ENCODE results near the gene SLC22A5.
"Not testable (repeated sequence)": the region's sequence is repeated elsewhere in the genome, so short reads cannot be mapped to it uniquely, and the experiment has no call there.

Gene SLC22A5

GRCh38 chr5:132388244-132389050, 18.9 kb downstream of the SLC22A5 start:
- no peak for DNase-seq

DNA sequence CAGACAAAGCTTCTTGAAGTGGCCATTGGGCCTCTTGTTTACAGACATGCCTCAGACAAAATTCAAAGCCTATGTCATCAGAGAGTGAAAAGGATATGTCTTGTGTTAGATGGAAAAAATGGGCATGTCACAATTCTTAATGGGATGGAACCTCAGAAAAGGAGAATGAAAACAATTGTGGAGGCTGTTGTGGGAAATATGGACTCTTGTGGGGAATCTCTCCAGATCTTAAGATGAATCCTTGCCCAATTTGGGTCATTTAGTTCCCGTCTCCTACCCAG, 19.5 kb downstream of the SLC22A5 start:
- no peak for DNase-seq

DNA sequence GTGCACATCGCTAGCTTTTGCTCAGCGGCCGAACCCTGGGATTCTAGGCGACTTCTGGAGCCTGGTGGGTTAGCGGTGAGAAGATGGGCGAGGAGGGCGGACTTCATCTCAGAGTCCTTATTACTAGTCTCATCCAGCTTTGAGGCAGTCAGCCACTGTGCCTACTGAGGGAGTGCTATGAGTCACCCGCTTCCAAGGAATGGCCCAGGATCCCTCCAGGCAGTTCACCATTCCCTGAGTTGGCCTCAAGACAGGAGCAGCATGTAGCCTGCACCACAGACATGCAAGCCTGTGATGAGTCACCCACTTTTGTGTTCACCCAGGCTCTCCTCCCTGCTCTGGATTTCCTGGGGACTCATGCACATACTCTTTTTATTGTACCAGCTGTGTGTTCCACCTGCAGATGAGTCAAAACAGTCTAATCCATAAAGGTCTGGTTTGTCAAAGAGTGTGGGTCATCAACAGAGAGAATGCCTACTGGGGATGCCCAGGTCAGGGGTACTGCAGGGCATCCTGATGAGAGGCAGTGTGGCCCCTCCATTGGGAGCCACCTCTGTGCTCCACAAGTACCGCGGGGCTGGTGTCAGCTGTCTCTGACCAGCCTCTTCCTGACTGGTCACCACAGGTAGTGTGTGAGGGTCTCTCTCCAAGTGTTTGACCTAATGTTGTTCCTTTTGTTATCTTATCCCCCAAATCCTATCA, 20.2 kb downstream of the SLC22A5 start:
- DNase-seq, result no peak

DNA sequence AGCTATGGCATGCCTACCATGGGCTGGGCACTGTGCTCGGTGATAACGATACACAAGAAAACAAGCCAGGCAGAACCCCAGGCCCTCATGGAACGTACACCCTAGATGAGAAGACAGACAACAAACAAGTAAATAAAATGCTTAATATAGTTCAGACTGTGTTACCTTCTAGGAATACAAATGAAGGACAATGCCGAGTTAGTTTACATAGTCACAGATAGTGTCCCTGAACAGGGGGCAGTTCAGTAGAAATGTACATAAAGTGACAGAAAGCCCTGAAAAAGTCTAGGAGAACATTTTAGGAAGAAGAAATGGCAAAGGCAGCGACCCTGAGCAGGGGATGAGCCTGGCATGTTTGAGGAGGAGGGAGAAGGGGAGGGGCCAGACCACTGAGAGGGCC, 21.7 kb downstream of the SLC22A5 start:
- no peak for DNase-seq

DNA sequence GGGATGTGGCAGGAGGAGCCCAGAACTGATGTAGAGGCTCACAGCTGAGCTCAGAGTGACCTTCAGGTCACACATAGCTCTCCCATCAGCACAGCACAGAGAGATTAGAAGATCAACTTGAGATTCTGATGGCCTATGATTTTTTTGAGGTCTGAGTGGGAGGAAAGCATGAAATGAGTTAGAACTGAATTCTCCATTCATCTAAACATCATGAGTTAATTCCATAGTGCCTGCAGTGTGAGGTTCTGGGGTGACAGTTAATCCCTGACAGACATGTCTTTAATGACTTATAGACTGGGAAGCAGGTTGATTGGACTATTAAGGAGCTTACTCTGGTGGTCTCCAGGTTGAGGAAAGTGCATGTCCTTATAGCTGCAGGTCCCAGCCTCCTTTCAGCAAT, 22.4 kb downstream of the SLC22A5 start:
- no peak for DNase-seq

- no peak for DNase-seq
These were observed 22.9 kb downstream of the SLC22A5 start for GRCh38 chr5:132392411-132392810.

DNA sequence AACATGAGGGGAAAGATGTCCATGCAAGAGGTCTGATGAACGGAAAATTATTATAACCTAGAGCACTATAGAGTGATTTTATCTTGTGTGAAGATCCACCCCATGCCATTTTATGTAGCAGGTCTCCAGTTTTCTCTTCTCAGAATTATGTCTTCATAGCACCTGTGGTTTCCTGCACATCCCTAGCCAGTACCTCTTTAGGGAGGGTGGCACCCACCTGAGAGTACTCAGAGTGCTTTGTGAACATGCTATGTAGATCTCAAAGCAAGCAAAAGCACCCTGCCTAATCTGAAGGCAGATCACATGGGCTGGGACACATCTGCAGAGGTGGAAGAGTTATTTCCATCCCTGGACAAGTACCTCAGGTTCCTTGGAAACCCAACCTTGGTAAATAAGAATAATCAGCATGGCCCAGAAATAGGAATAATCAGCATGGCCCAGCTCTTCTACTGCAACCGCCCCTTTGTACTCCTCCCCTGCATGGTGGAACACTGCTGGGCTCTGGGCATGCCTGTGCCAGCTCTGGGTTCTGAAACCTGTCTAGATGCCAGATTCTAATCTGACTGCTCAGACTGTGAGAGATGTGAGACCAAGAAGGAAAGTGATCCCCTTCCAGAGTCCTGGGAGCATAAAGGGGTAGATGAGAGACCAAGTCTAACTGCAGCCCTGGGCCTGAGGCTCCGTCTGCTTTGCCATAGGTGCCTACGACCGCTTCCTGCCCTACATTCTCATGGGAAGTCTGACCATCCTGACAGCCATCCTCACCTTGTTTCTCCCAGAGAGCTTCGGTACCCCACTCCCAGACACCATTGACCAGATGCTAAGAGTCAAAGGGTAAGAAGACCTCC, 23.7 kb downstream of the SLC22A5 start:
- DNase-seq, result no peak

GRCh38 chr5:132394667-132395259, 25.3 kb downstream of the SLC22A5 start:
- DNase-seq, result no peak

GRCh38 chr5:132396589-132397031, 27.1 kb downstream of the SLC22A5 start:
- DNase-seq, result no peak

GRCh38 chr5:132397224-132397623, 27.7 kb downstream of the SLC22A5 start:
- no peak for DNase-seq

- not testable (repeated sequence) for DNase-seq
These were observed 28.6 kb downstream of the SLC22A5 start for GRCh38 chr5:132397936-132398675.

- DNase-seq, result not testable (repeated sequence)
These were observed 34.5 kb downstream of the SLC22A5 start for GRCh38 chr5:132404041-132404440.

DNA sequence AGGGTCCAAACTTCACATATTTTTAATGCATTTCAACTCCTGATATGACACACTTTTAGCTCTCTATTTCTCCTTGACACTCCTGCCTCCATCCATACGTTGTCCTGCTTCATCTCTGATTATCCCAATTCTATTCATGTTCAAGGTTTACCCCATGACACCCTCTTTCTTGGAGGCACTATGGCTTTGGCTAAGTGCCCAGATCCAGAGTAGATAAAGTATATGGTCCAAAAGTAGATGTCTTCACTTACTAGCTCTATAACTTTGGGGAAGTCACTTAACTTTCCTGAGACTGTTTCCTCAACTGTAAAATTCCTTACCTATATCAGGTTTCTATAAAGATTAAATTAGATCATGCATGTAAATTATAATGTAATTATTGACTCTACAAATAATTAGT, 36.1 kb downstream of the SLC22A5 start:
- DNase-seq, result no peak

GRCh38 chr5:132406144-132406783, 36.8 kb downstream of the SLC22A5 start:
- DNase-seq, result no peak

GRCh38 chr5:132407970-132408369, 38.5 kb downstream of the SLC22A5 start:
- no peak for DNase-seq

DNA sequence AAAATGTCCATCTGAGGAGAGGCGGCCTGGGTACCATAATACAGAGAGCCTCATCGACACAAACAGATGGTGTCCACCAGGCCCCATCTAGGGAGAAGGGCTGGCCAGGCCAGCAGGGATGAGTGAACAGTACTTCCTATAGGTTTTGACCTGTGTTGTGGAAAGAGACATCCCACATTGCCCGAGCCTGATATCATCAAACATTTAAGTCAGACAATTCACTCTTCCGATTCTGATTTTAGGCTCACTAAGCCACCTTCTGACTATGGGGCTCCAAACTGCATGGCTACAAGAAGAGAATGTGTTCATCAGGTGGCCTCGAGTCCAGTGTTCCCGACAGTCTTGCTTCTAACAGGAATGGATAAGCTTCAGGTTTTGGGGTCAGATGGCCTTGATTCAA, 38.9 kb downstream of the SLC22A5 start:
- DNase-seq, result no peak

DNA sequence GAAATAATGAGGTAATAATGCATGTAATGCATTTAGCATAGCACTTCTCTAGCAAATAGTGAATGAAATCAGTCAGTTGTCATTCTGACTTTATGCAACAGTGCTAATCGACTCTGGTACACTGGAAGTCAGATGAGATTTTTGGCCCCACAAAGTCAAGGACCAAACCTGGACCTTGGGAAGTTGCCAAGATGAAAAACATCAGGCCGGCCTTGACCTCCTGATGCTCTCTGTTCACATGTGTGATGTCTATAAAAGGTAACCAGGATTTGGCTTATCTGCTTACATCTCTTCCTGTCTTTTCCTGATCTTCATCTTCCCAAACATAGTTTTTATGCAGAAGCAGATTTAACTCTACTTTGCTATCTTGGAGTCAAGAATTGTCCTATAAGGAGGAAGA, 39.5 kb downstream of the SLC22A5 start:
- no peak for DNase-seq

DNA sequence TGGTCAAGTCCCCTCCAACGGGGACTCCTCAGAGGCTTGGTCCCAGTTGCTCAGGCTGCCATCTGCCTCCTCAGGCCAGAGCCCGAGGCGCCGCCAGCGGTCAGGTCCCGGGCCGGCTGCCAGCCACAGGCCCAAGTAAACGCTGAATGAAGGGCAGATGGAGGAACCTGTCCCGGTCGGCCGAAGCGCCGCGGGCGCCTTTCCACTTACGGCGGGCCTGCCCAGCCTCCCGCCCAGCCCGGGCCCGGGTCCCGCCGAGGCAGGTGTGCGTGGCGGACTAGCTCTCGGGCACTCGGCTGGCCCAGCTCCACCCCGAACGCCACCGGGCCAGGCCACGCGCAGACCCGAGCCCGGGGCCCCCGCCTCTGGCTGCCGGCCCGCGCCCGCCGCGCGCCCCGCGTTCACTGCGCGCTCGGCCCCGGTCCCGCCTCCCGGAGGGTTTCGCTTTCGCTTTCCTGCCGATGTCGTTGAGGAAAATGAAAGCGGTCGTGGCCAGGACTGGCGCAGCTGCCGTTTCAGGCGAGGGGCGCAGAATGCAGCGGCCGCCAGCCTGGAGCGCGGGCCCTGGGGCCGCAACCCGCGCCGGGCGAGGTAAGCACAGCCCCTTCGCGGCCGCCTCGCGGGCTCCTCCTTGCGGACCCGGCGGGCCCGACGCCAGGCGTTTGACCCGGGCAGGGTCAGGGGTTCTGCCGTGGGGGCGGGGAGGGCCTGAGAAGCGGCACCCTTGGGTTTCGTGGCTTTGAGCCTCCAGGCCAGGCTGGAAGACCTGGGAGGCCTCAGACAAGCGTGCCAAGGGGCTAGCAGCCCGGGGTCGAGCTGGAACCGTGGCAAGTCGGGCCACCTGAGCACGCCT, 41.2 kb downstream of the SLC22A5 start:
- peak; percentile 63 to 80 (median 76) for DNase-seq

DNA sequence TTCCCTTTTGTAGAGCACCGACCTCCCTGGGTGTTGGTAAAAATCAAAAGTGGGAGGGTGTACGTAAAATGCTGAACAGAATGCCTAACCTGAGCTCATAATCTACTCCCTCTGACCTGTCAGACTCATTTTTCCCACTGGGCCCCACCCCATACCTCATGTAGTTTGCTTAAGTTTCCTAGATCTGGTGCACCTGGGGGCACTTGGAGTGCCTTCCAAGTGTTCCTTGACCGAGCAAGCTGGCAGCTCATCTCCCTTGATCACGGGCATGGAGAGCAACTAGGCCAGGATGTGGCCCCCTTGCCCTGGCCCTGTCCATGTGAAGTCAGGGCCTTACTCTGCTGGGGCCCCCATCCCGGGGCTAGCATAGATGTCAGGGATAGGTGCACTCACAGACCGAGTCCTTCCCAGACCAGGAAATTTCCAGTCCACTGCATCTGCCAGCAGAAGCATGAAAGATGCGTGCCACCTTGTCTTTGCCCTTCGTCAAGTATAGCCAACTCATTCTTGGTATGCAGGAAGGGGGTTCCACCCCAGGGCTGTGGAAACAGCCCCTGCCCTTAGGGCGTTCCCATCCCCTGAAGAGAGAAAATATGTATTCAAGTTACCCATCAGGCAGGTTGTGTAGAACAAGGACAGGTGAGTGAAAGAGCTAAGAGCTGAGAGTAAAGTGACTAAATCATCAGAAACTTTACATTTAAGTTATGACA, 41.9 kb downstream of the SLC22A5 start:
- peak in 1 of 4 experiments; percentile 32 for DNase-seq

DNA sequence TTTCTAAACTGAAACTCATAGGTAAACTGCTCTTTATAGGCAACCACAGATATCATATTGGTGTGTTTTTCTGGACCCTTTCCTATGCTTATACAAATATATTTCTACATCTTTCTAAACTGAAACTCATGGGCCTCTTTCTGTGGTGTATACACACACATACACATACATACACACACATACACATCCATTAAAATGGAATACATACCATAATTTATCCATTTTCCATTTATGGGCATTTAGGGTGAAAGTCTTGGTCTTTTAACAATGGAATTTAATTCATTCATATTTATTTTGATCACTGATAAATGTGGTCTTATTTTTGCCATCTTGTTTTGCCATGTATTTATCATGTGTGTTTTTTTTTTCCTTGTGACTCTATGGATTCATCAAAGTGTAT, 44.1 kb downstream of the SLC22A5 start:
- DNase-seq, result no peak
